Fibroblast of skin of scalp (primary cell): ENCODE measurements around the gene VPS9D1. TPM values are rescaled to one million over a fixed set of nuclear protein-coding genes. Genes with fewer than 3 reads are reported as not detected.

Experiments
- DNase-seq: peaks from one replicate; pipeline ENCODE4 v3.0.0-alpha.2; 2013
- polyA plus RNA-seq, 2 experiments: library from polyadenylated mRNA; unstranded; fragments of 120-200 nt; gene quantifications; one replicate each; pipeline ENCODE4 v1.2.1, GENCODE V29; 2013; ENCODE audit not compliant: insufficient read length in 2 of 2

Gene VPS9D1
- 13.5 TPM for polyA plus RNA-seq (2013, experiment 1 of 2; ENCODE audit: insufficient read length)
- polyA plus RNA-seq (2013, experiment 2 of 2; ENCODE audit: insufficient read length), result 10.8 TPM

GRCh38 chr16:89720813-89721545 lies at the start of gene VPS9D1, which contains the start of gene ZNF276:
Gene VPS9D1, minus strand, starts transcription at chr16:89720898. Its CDS starts 37 bp downstream, at chr16:89720861.
Gene ZNF276, plus strand, starts transcription at chr16:89721537. Its CDS starts 104 bp downstream, at chr16:89721641.
- DNase-seq, result peak; percentile 80

DNA sequence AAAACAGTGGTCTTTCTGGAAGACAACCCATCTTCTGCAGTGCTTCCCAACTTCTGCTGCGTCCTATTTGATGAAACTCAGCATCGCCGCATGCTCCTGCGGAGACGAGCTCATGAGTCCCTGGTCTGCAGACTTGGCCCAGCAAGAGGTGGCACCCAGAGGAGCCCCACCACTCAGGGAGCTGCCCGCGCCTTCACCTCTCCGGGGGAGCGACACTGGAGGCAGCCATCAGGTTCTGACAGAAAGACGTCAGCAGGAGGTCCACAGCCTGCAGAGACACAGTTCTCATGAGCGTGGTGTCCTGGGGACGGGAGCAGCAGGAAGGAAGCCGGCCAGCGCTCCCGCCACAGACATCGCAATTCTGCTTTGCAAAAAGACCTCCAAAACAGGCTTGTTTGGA lies 49.7 kb upstream of the VPS9D1 start:
- no peak for DNase-seq

- DNase-seq, result no peak
Measured at GRCh38 chr16:89765292-89765830, 44.7 kb upstream of the VPS9D1 start.

DNA sequence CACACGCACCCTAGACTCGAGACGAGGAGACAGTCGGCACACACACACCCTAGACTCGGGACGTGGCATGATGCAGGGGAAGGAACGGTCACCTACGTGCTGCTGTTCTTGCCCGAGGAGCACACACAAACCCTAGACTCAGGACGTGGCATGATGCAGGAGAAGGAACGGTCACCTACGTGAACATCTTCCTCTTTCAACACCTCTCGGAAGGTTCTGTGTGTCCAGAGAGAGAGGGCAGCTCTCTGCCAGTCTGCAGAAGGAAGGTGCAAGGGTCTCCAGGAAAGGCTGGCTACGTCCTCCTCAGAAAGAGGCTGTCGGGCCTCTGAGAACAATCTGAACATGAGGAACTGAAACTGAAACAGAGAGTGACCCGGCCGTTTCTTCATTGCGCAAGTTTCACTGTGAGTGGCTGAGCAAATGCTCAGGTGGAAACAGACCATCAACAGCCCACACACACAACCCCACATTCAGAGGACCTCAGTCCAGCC lies 44.1 kb upstream of the VPS9D1 start:
- DNase-seq, result no peak

DNA sequence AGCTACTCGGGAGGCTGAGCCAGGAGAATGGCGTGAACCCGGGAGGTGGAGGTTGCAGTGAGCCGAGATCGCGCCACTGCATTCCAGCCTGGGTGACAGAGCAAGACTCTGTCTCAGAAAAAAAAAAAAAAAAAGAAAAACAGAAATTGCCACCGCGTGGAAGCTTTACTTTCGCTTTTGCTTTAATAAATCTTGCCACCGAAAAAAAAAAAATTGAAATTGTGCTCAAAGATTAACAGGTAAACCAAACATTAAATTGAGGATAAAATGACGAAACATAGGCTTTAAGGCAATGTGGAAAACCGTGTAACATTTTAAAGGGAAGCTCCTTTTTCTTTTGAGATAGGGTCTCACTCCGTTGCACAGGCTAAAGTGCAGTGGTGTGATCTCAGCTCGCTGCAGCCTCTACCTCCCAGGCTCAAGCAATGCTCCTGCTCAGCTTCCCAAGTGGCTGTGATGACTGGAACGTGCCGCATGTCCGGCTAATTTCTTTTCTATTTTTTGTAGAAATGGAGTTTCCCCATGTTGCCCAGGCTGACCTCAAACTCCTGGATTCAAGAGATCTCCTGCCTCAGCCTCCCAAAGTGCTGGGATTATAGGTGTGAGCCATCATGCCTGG lies 40.7 kb upstream of the VPS9D1 start:
- no peak for DNase-seq

GRCh38 chr16:89759746-89760340 lies 39.1 kb upstream of the VPS9D1 start:
- DNase-seq, result no peak

DNA sequence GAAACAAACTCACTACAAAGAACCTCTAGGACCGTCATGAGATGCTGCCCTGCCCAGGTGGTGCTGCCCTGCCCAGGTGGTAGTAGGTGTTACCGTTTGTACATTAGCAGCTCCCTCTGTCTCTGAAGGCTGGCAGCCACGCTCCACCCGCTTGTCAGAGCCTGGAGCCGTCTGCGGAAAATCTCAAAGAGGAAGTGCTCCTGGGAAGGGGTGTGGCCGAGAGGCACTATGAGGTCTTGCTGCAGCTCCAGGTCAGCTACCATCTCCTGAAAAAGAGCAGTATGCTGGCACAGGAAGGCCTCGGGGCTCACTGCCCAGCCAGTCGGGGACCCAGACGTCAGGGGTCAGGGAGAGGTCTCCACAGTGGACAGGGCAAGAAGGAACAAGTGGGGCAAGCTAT lies 28.9 kb upstream of the VPS9D1 start:
- DNase-seq, result no peak

DNA sequence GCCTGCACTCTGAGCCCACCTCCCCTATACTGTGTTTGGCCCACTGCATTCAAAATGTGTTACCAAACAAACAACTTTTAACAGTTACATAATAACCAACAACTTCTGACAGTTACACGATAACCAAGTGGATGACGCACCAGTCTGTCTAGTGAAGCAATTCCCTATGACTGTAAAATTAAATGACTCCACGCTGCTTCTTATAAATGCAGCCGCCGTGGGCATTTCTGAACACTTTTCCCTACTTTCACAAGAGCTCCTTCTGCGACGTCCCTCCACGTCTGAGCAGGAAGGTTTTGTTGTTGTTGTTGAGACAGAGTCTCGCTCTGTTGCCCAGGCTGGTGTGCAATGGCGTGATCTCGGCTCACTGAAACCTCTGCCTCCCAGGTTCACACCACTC lies 28.2 kb upstream of the VPS9D1 start:
- no peak for DNase-seq

- DNase-seq, result no peak
Measured at GRCh38 chr16:89748076-89748475, 27.4 kb upstream of the VPS9D1 start.

DNA sequence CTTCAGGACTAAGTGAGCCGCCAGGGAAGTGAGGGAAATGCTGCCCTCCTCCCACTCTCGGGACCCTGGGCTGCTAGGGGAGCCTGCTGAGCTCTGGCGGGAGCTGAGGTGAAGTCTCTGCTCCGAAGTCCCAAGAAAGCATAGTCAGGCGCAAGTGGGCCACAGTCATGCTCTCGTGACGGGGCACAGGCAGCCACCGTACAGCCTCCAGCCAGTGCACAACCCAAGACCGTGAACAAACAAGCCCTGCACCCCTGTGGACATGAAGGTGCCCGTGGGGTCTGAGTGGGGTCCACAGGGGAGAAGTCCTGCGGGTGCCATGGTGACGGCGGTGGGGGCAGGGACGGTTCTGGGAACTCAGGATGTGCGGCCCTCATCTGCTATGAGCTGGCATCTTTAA lies 25.3 kb upstream of the VPS9D1 start:
- no peak for DNase-seq

DNA sequence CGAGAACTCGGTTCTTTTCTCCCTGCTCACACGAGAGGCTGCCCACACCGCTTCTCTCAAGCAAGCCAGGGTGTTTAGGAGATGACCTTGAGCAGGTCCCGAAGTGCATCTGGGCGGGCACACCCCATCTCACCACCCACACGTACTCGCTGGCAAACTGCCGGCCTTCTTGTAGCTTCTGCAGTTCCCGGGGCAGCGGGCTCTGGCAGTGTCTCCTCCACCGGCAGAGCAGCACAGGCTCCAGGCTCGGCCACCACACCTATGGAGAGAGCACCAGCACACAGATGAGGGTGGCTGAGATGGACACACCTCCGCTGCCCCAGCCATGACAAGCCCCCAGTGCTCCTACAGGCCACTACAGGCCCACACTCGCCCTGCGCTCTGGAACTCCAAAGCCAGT lies 24.1 kb upstream of the VPS9D1 start:
- no peak for DNase-seq

- DNase-seq, result no peak
Measured at GRCh38 chr16:89742948-89743347, 22.2 kb upstream of the VPS9D1 start.

GRCh38 chr16:89741342-89742014 lies 20.8 kb upstream of the VPS9D1 start:
- DNase-seq, result no peak

- DNase-seq, result no peak
Measured at GRCh38 chr16:89739383-89739782, 18.7 kb upstream of the VPS9D1 start.

GRCh38 chr16:89738538-89739317 lies 18.0 kb upstream of the VPS9D1 start:
- DNase-seq, result no peak

- DNase-seq, result no peak
Measured at GRCh38 chr16:89738072-89738377, 17.3 kb upstream of the VPS9D1 start.

GRCh38 chr16:89737341-89738071 lies 16.8 kb upstream of the VPS9D1 start:
- DNase-seq, result no peak

GRCh38 chr16:89736554-89736953 lies 15.9 kb upstream of the VPS9D1 start:
- DNase-seq, result no peak

DNA sequence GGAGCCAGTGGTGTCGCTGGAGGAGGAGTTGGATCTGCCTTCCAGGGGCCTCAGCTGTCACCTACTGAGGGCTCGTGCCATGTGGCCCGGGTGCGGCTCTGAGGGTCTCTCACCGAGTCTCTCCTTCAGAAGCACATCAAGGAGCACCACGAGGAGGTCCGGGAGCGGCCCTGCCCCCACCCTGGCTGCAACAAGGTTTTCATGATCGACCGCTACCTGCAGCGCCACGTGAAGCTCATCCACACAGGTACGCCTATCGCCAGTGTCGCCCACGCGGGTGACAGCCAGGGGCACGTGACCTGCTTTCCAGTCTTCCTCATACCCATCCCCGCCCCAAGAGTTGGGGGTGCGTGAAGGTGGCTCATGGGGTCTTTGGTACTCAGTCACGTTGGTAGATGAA lies 13.1 kb upstream of the VPS9D1 start:
- DNase-seq, result no peak

DNA sequence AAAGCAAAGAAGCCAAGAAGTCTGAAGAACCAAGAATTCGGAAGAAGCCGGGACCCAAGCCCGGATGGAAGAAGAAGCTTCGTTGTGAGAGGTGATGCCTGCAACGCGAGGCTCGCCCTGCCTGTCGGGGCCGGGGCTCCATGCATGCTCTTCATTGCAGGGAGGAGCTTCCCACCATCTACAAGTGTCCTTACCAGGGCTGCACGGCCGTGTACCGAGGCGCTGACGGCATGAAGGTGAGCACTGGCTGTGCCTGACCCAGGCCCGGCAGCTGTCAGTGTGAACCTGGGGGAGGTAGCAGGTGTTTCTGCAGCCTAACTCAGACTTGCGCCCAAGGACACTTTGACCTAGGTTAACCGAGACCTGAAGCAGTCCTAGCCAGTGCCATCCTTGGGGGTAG lies 12.6 kb upstream of the VPS9D1 start:
- no peak for DNase-seq

DNA sequence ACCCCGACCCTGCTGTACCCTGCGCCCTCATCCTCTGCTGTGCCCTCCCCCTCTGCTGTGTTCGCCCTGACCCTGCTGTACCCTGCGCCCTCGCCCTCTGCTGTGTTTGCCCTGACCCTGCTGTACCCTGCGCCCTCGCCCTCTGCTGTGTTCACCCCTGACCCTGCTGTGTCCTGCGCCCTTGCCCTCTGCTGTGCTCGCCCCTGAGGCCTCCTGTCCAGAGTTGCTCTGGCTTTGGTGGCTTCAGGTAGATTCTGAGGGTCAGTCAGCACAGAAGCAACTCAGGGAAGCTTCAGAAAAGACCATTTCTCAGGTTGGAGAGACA lies 12.2 kb upstream of the VPS9D1 start:
- DNase-seq, result no peak
